GM12865 (cell line): ENCODE measurements around the gene FBXW11.

ENCODE experiments used
- DNase-seq: peaks from one replicate; pipeline ENCODE4 v3.0.0; 2010; ENCODE audit warnings: low read depth
- H3K4me3 ChIP-seq: 2 replicates; pipeline ENCODE4 v1.5.1; 2011; ENCODE audit warnings: mild to moderate bottlenecking, low read depth, low read length, control low read depth
- TF ChIP-seq, protein P1 (sequence below): IDR thresholded peaks from 2 replicates; pipeline ENCODE4 v1.5.1; 2011; ENCODE audit warnings: low read length, control low read depth, low read depth, inconsistent platforms; ENCODE audit not compliant: insufficient read depth; ENCODE audit errors: missing control alignments

Gene FBXW11

DNA sequence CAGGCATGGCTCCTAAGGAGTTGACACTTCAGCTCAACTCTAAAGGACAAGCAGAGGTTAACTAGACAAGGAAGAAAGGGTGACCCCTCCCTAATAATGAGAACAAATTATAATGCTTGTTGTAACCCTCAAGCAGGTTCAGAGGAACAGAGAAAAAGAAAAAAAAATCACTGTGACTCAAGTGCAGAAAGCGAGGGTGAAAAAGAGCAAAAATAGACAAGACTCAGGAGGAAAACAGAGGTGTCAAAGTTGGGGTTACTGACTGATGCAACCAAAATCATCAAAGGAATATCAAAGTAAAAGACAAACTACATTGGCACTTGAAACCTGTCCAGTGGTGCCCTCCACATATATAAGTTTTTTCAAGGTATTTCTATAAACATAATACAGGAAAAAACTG lies 28.4 kb downstream of the FBXW11 start:
- peak overlapping the region; percentile 31 for H3K4me3 ChIP-seq
- TF ChIP-seq, protein P1, sequence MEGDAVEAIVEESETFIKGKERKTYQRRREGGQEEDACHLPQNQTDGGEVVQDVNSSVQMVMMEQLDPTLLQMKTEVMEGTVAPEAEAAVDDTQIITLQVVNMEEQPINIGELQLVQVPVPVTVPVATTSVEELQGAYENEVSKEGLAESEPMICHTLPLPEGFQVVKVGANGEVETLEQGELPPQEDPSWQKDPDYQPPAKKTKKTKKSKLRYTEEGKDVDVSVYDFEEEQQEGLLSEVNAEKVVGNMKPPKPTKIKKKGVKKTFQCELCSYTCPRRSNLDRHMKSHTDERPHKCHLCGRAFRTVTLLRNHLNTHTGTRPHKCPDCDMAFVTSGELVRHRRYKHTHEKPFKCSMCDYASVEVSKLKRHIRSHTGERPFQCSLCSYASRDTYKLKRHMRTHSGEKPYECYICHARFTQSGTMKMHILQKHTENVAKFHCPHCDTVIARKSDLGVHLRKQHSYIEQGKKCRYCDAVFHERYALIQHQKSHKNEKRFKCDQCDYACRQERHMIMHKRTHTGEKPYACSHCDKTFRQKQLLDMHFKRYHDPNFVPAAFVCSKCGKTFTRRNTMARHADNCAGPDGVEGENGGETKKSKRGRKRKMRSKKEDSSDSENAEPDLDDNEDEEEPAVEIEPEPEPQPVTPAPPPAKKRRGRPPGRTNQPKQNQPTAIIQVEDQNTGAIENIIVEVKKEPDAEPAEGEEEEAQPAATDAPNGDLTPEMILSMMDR, result no peak
- DNase-seq, result peak; percentile 61

DNA sequence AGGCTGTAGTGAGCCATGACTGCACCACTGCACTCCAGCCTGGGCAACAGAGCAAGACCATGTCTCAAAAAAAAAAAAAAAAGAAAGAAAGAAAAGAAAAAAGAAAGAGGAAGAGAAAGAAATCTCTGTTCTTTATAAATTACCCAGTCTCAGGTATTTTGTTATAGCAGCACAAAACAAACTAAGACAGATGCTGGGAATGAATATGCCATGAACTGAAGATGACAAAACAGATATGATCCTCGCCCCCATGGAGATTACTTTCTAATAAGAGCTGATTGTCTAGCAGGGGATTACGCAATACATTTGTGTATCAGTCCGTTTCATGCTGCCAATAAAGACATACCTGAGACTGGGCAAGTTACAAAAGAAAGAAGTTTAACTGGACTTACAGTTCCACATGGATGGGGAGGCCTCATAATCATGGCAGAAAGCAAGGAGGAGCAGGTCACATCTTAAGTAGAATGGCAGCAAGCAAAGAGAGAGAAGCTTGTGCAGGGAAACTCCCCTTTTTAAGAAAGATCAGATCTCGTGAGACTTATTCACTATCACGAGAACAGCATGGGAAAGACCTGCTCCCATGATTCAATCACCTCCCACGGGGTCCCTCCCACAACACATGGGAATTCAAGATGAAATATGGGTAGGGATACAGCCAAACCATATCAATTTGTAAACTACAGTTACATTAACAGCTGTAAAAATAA lies 29.0 kb downstream of the FBXW11 start:
- DNase-seq, result peak; percentile 42
- H3K4me3 ChIP-seq, result peak overlapping the region; percentile 31

DNA sequence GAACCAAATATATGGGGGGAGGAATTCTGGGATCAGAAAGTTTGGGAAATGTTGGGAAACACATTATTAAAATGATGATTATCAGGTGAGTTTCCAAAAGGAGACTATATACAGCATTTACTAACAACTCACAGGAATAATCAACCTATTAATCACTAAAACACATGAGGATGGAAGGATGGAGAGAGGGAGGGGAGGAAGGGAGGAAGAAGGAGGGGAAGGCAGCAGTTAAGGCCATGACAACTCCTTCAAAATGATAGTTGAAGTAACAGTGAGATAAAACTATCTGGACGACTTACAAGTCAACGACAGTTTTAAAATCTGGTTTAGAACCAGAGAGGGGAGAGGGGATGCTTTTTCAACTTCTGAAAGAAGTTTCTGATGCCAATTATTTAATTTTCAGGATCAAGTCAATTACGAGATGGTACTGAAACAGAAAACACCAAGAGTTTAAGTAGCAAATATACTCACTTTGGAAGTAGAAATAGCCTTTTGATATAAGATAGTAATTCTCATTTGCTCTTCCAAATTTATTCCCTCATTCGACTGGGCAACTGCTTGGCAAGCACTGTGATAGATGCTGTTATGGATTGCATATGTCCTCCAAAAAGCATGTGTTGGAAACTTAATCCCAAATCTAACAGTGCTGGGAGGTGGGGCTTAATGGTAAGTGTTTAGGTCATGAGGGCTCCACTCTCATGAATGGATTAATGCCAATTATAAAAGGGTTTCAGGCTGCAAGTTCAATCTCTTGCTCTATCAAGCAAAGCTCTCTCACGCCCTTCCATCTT lies 30.4 kb downstream of the FBXW11 start:
- H3K4me3 ChIP-seq, result no peak overlapping the region
- DNase-seq, result no peak
- TF ChIP-seq, protein P1, result no peak

DNA sequence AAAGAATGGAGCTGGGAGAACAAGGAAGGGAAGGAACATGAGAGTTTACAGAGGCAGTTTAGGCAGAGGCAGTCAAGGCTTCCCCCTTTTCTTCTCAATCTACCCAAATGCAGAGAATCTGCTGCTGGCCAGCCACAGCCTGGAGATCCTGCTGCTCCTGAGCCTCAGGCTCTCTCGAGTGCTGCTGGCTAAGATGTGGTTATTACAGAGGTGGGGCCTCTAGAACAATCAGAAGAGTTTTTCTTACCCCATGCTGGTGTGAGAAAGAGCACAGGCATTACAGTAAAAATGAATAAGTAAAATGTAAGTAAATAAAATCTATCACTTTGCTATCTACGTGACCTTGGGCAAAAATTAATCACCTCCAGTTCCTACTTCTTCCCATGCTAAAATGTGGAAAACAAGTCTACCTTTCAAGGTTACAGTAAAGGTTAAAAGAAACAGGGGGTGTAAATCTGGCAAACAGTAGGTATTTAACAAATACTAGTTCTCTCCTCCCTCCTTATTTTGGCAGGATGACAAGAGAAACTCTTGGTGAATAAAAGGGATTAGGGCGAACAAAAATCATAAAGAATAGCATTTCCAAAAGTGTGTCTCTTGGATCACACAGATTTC lies 31.1 kb downstream of the FBXW11 start:
- no peak for DNase-seq
- TF ChIP-seq, protein P1, result no peak
- H3K4me3 ChIP-seq, result no peak overlapping the region

DNA sequence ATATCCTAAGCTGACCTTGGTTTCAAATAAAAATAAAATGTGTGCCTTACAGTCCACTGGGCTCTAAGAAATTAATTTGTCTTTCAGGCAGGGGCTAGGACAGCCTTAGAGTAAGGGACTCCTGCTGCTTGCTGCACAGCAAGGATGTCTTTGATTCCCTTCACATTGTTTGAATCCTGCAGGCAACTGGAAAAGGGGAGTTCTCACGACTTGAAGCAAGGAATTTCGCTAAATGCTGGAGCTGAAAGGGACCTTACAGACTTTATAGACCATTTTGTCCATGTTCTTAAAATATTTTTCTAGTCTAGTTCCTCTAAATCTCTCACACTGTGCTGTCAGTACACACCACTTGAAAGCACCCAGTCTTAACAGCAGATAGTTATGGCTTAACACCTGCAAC lies 35.6 kb downstream of the FBXW11 start:
- TF ChIP-seq, protein P1, result no peak
- DNase-seq, result no peak
- no peak overlapping the region for H3K4me3 ChIP-seq

DNA sequence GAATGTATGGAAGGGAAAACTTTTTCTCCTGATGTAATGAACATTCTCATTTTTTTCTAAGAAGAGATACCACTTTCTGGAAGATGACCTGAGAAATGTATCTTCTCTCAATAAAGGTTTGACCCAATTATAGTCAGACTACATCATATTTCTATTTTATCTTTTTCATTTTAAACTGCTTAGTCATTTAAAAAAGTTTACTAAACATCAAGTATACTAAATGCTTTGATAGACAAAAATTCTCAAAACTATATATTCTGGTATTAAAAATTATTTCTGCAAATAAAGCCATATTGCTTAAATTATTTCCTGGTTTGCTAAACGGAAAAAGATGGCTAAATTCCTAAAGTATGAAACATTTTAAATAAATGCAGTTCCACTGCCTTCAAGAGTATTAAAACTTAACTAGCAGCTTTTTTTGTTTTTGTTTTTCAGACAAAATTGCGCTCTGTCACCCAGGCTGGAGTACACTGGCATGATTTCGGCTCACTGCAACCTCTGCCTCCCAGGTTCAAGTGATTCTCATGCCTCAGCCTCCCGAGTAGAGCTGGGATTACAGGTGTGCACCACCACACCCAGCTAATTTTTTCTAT lies 37.1 kb downstream of the FBXW11 start:
- TF ChIP-seq, protein P1, result no peak
- no peak overlapping the region for H3K4me3 ChIP-seq
- no peak for DNase-seq

DNA sequence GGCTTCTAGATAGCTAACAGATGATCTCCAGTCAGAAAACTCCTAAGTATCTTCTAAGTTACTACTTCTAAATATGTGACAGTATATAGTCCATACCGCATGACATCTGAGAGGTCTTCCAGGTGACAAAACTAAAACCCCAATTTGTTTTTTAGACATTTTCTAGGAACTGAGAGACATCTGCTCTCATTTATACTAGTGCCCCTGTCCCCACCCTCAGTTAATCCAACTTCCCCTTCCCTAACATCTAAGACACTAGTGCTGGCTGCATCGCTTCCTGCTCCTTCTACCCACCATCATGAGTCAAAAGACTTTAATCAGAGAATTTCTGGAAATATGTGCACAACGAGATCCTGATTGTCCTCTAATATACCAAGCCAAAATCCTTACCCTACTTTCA lies 37.9 kb downstream of the FBXW11 start:
- H3K4me3 ChIP-seq, result no peak overlapping the region
- no peak for DNase-seq
- TF ChIP-seq, protein P1, result no peak
